GM12878 (cell line): ENCODE results near the gene ADGRG4. TPM values are rescaled to one million over a fixed set of nuclear protein-coding genes. Genes with fewer than 3 reads are reported as not detected.

Source experiments
- ATAC-seq: fragments of 200-7000 bp; cut with Tn5 transposase; 3 replicates; pipeline ENCODE4 v1.9.1; 2020; ENCODE audit warnings: mild to moderate bottlenecking, moderate library complexity
- BruUV-seq: library from RNA; stranded (reverse); fragments of 400-500 nt; replicated peaks from 2 replicates; lab custom pipeline; 2021; lab: Mats Ljungman, UMichigan
- CTCF ChIA-PET: fragments of 300-600 bp; sonication (Branson Sonifier 250); formaldehyde crosslinking; extraction: SDS; loops from one replicate; lab custom pipeline; 2021; ENCODE audit warnings: inconsistent platforms; lab: Yijun Ruan, JAX
- POLR2A ChIA-PET: fragments of 350-600 bp; formaldehyde crosslinking; extraction: SDS; loops from one replicate; lab custom pipeline; 2021; ENCODE audit warnings: inconsistent platforms; lab: Charles Lee
- RAD21 ChIA-PET: fragments of 300-600 bp; sonication (Branson Sonifier 250); formaldehyde crosslinking; loops from one replicate; lab custom pipeline; 2023; ENCODE audit warnings: antibody characterized with exemption; ENCODE audit not compliant: unreplicated experiment; lab: Charles Lee
- SMC1A ChIA-PET: fragments of 300-600 bp; sonication (Branson Sonifier 250); formaldehyde crosslinking; loops from one replicate; lab custom pipeline; 2023; ENCODE audit not compliant: unreplicated experiment, uncharacterized antibody; lab: Charles Lee
- DNase-seq: peaks from one replicate; pipeline ENCODE4 v3.0.0-alpha.2; 2011; ENCODE audit warnings: low read depth, low spot score
- FAIRE-seq: peaks from 3 replicates; lab custom pipeline; 2011; peaks lifted over from hg19 to GRCh38; lab: Jason Lieb, UNC
- H2AFZ ChIP-seq: 2 replicates; pipeline ENCODE4 v1.6.0; 2011; ENCODE audit warnings: low read depth, low read length, control low read depth; ENCODE audit not compliant: control insufficient read depth
- H3K27ac ChIP-seq: 2 replicates; pipeline ENCODE4 v1.5.1; 2011; ENCODE audit warnings: control low read depth; ENCODE audit not compliant: control insufficient read depth, insufficient read depth
- H3K27me3 ChIP-seq, 2 experiments: replicated peaks in 1 of 2; 2 replicates each; pipeline versions ENCODE4 v1.6.0 to v1.6.1; 2011; ENCODE audit warnings: low read length in 1 of 2; ENCODE audit not compliant: control insufficient read depth in 2 of 2, insufficient read depth in 2 of 2
- H3K36me3 ChIP-seq, 2 experiments: 2 replicates each; pipeline ENCODE4 v1.5.1; 2011; ENCODE audit warnings: low read length in 1 of 2; ENCODE audit not compliant: control insufficient read depth in 2 of 2, insufficient read depth in 2 of 2
- H3K4me1 ChIP-seq: 2 replicates; pipeline ENCODE4 v1.6.1; 2011; ENCODE audit warnings: mild to moderate bottlenecking, low read length, moderate library complexity, mixed read lengths; ENCODE audit not compliant: control insufficient read depth, insufficient read depth
- H3K4me2 ChIP-seq: 2 replicates; pipeline ENCODE4 v1.6.0; 2011; ENCODE audit warnings: control low read depth; ENCODE audit not compliant: control insufficient read depth, insufficient read depth
- H3K4me3 ChIP-seq: fragments of 200-600 bp; sonication (generic); 2 replicates; pipeline ENCODE4 v1.5.1; 2016
- H3K79me2 ChIP-seq: 2 replicates; pipeline ENCODE4 v1.6.0; 2011; ENCODE audit warnings: low read length; ENCODE audit not compliant: control insufficient read depth, insufficient read depth
- H3K9ac ChIP-seq: 2 replicates; pipeline ENCODE4 v1.8.0; 2011; ENCODE audit warnings: low read length, control low read depth, mixed read lengths; ENCODE audit not compliant: control insufficient read depth, insufficient read depth
- H3K9me3 ChIP-seq: replicated peaks from 3 replicates; pipeline ENCODE4 v1.5.1; 2011; ENCODE audit warnings: mild to moderate bottlenecking, low read length; ENCODE audit not compliant: control insufficient read depth, insufficient read depth
- H4K20me1 ChIP-seq: 2 replicates; pipeline ENCODE4 v1.6.0; 2011; ENCODE audit not compliant: control insufficient read depth, insufficient read depth
- EGR1 ChIP-seq, 2 experiments: IDR thresholded peaks; 1 replicate in 1 of 2; 2 replicates in 1 of 2; pipeline ENCODE4 v1.6.1; 2011 to 2012; ENCODE audit warnings: low read depth in 2 of 2, low read length in 2 of 2, borderline replicate concordance in 1 of 2, mild to moderate bottlenecking in 1 of 2, moderate library complexity in 1 of 2
- REST ChIP-seq: IDR thresholded peaks from 2 replicates; pipeline ENCODE4 v1.6.1; 2012; ENCODE audit warnings: mild to moderate bottlenecking, low read depth, low read length
- TBL1XR1 ChIP-seq: IDR thresholded peaks from 2 replicates; pipeline ENCODE4 v1.6.1; 2012; ENCODE audit warnings: low read depth, low read length, improper control_type of control experiment
- WGBS: methylation state at CpG from one replicate; pipeline ENCODE4 v1.1.6; 2016; ENCODE audit warnings: low lambda C conversion rate; ENCODE audit not compliant: insufficient replicate concordance, insufficient coverage; ENCODE audit errors: missing lambda C conversion rate; 5-methylcytosine and 5-hydroxymethylcytosine counted together
- in situ Hi-C: fragments of 300-500 bp; cut with MboI; formaldehyde crosslinking; loops from 9 replicates; pipeline ENCODE4 v1.14.3; 2018; ENCODE audit warnings: mixed read lengths
- intact Hi-C: fragments of 100-400 bp; cut with micrococcal nuclease; formaldehyde crosslinking; loops from one replicate; pipeline ENCODE4 v1.14.2; 2022; ENCODE audit not compliant: unreplicated experiment
- polyA plus RNA-seq, 11 experiments: library from polyadenylated mRNA; depleted of rRNA in 4 of 11; unstranded in 6 of 11; stranded (reverse) in 5 of 11; fragments of >200 nt; fragmentation: Nextera tagmentation in 4 of 11; fragmentation: Illumina TruSeq in 1 of 11; extraction: Ambion mirVana in 4 of 11; extraction: Trizol in 1 of 11; gene quantifications; 1 replicate in 1 of 11; 2 replicates in 10 of 11; pipeline versions ENCODE4 v1.2.1 to v1.2.3, GENCODE V29; 2011 to 2016; ENCODE audit warnings: inconsistent platforms in 2 of 11, missing spikeins in 2 of 11, low read depth in 1 of 11
- total RNA-seq, 4 experiments: library from RNA; depleted of rRNA in 3 of 4; stranded (reverse); fragments of >200 nt in 3 of 4; fragmentation: Illumina TruSeq in 1 of 4; extraction: Trizol in 1 of 4; gene quantifications; 2 replicates each; pipeline versions ENCODE4 v1.2.1 to v1.2.3, GENCODE V29; 2013 to 2021
- TF ChIP-seq, protein P1 (sequence below): fragments of 150-350 bp; IDR thresholded peaks from 2 replicates; pipeline ENCODE4 v1.6.1; 2014; ENCODE audit warnings: mild to moderate bottlenecking, low read depth, low read length
- TF ChIP-seq, protein P2 (sequence below): fragments of 450-650 bp; IDR thresholded peaks from 2 replicates; pipeline ENCODE4 v1.6.1; 2017; ENCODE audit warnings: mild to moderate bottlenecking
- TF ChIP-seq, protein P3 (sequence below): fragments of 450-650 bp; IDR thresholded peaks from 2 replicates; pipeline ENCODE4 v1.6.1; 2017; ENCODE audit warnings: mild to moderate bottlenecking, low read depth, inconsistent platforms; ENCODE audit not compliant: poor library complexity, severe bottlenecking

The ADGRG4 gene
- total and polyA plus RNA-seq, 10 of the 15 experiments (the other 5 are each of a cell fraction or from before 2014, with no cell fraction given) = not detected

- in situ Hi-C loops (no loop called here), intact Hi-C loops (no loop called here)
- Histone ChIP-seq H3K27me3 (no peaks in the 10 kb centered on the region), H3K4me2 (peak within 1 kb of the TSS; percentile 89), H2AFZ (peak within 1 kb of the TSS; percentile 78), H3K36me3 (no peaks in the 10 kb centered on the region), H3K4me1 (no peaks in the 10 kb centered on the region), H3K27ac (no peak within 1 kb of the TSS; the same call in none of the 2 replicates), H3K79me2 (peaks cover 4% of the 10 kb centered on the region), H3K9ac (peak within 1 kb of the TSS; percentile 60; the same call in 1 of the 2 replicates), H4K20me1 (no peaks in the 10 kb centered on the region), H3K4me3 (peak within 1 kb of the TSS; percentile 70), H3K9me3 (no peaks in the 10 kb centered on the region)
- RAD21 ChIA-PET = no interaction called here
- CTCF ChIA-PET = interaction anchor here (3.3 kb wide), 1 partner anchor 17 kb away, joined by 18 read pairs; no protein-coding TSS in a partner anchor
- SMC1A ChIA-PET = interaction anchor here (1.0 to 1.3 kb wide), 2 partner anchors 18 to 49 kb away, joined by 3 read pairs; no protein-coding TSS in a partner anchor
- POLR2A ChIA-PET = interaction anchor here (0.6 kb wide), 1 partner anchor 29 kb away, joined by 3 read pairs; no protein-coding TSS in a partner anchor
- WGBS = 54% methylated on average over 37 of the region's 73 CpGs
- BruUV-seq = no TSS peak
- FAIRE-seq (no peak), ATAC-seq (peak; percentile 96), DNase-seq (no peak)
- TF ChIP-seq, protein P1, sequence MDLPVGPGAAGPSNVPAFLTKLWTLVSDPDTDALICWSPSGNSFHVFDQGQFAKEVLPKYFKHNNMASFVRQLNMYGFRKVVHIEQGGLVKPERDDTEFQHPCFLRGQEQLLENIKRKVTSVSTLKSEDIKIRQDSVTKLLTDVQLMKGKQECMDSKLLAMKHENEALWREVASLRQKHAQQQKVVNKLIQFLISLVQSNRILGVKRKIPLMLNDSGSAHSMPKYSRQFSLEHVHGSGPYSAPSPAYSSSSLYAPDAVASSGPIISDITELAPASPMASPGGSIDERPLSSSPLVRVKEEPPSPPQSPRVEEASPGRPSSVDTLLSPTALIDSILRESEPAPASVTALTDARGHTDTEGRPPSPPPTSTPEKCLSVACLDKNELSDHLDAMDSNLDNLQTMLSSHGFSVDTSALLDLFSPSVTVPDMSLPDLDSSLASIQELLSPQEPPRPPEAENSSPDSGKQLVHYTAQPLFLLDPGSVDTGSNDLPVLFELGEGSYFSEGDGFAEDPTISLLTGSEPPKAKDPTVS = no peak
- TF ChIP-seq, protein P2, sequence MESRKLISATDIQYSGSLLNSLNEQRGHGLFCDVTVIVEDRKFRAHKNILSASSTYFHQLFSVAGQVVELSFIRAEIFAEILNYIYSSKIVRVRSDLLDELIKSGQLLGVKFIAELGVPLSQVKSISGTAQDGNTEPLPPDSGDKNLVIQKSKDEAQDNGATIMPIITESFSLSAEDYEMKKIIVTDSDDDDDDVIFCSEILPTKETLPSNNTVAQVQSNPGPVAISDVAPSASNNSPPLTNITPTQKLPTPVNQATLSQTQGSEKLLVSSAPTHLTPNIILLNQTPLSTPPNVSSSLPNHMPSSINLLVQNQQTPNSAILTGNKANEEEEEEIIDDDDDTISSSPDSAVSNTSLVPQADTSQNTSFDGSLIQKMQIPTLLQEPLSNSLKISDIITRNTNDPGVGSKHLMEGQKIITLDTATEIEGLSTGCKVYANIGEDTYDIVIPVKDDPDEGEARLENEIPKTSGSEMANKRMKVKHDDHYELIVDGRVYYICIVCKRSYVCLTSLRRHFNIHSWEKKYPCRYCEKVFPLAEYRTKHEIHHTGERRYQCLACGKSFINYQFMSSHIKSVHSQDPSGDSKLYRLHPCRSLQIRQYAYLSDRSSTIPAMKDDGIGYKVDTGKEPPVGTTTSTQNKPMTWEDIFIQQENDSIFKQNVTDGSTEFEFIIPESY = no peak
- TF ChIP-seq, protein P3, sequence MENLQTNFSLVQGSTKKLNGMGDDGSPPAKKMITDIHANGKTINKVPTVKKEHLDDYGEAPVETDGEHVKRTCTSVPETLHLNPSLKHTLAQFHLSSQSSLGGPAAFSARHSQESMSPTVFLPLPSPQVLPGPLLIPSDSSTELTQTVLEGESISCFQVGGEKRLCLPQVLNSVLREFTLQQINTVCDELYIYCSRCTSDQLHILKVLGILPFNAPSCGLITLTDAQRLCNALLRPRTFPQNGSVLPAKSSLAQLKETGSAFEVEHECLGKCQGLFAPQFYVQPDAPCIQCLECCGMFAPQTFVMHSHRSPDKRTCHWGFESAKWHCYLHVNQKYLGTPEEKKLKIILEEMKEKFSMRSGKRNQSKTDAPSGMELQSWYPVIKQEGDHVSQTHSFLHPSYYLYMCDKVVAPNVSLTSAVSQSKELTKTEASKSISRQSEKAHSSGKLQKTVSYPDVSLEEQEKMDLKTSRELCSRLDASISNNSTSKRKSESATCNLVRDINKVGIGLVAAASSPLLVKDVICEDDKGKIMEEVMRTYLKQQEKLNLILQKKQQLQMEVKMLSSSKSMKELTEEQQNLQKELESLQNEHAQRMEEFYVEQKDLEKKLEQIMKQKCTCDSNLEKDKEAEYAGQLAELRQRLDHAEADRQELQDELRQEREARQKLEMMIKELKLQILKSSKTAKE = no peak
- TF ChIP-seq EGR1 (IDR thresholded peaks at IDR 0.05; ENCODE audit: borderline replicate concordance in 1 of 2, low read depth in 2 of 2, low read length in 2 of 2) = peak in 1 of 2 experiments; percentile 19; a peak in 1 of 3 replicates
- TF ChIP-seq TBL1XR1 = no peak
- no peak for TF ChIP-seq REST
These were observed 49.4 kb upstream of the ADGRG4 start, which contains the start of gene MAP7D3 for GRCh38 chrX:136251041-136251991. Gene MAP7D3, minus strand, starts transcription at chrX:136251400. Its CDS starts 42 bp downstream, at chrX:136251358.
